ENCODE measurements around the gene AK8. TPM values are rescaled to one million over a fixed set of nuclear protein-coding genes. Genes with fewer than 3 reads are reported as not detected.

AK8 gene
- total RNA-seq, 1 experiment from 2014 or later: 0.42 TPM

DNA sequence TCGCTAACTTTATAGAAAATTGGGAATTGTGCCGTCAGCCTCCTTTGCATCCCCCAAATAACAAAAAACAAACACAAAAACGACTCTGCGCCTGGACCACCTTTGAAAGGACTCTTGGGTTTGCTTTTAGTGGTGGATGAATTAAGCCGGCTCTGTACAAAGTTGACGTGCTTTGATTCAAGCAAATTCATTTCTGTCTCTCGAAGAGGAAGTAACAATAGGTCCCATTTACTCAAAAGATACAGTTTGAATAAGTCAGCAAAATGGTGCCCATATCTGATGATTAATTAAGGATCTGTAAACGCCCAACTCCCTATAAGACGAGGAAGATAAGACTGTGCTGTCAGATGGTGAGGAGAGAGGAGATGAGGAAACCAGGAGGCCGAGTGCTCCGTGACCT is 67.8 kb downstream of the AK8 start:
- no TSS peak for BruUV-seq (replicated peaks)
- Mint-ChIP-seq H3K9me3 (ENCODE audit: unreplicated experiment) (no peaks in the 10 kb centered on the region), H3K27ac (ENCODE audit: low read depth, unreplicated experiment) (no peak overlapping the region), H3K27me3 (ENCODE audit: insufficient read depth, unreplicated experiment) (peaks cover 66% of the 10 kb centered on the region), H3K4me3 (ENCODE audit: unreplicated experiment) (no peak overlapping the region), H3K36me3 (ENCODE audit: insufficient read depth, unreplicated experiment) (no peaks in the 10 kb centered on the region), H3K4me1 (ENCODE audit: insufficient read depth, unreplicated experiment) (no peaks in the 10 kb centered on the region)
- TF ChIP-seq CTCF (IDR thresholded peaks at IDR 0.05; ENCODE audit: unreplicated experiment): no peak
- POLR2A ChIA-PET: no interaction called here
- CTCF ChIA-PET: no interaction called here
- no peak for DNase-seq (ENCODE audit: unreplicated experiment)
- intact Hi-C loops (cut with micrococcal nuclease): loop anchor here (5.0 kb wide), 1 partner anchor 92 kb away; no protein-coding TSS in a partner anchor

GRCh38 chr9:132809677-132810271 is 68.3 kb downstream of the AK8 start:
- no peak overlapping the region for H3K4me3 Mint-ChIP-seq (ENCODE audit: unreplicated experiment)
- no peak for TF ChIP-seq CTCF (IDR thresholded peaks at IDR 0.05; ENCODE audit: unreplicated experiment)
- ChIA-PET POLR2A (no interaction called here), CTCF (no interaction called here)
- no peak overlapping the region for H3K27ac Mint-ChIP-seq (ENCODE audit: low read depth, unreplicated experiment)
- H3K4me1 Mint-ChIP-seq (ENCODE audit: insufficient read depth, unreplicated experiment): no peaks in the 10 kb centered on the region
- H3K9me3 Mint-ChIP-seq (ENCODE audit: unreplicated experiment): no peaks in the 10 kb centered on the region
- no peak for DNase-seq (ENCODE audit: unreplicated experiment)
- no TSS peak for BruUV-seq (replicated peaks)
- H3K36me3 Mint-ChIP-seq (ENCODE audit: insufficient read depth, unreplicated experiment): no peaks in the 10 kb centered on the region
- intact Hi-C loops (cut with micrococcal nuclease): loop anchor here (5.0 kb wide), 1 partner anchor 93 kb away; no protein-coding TSS in a partner anchor
- H3K27me3 Mint-ChIP-seq (ENCODE audit: insufficient read depth, unreplicated experiment): peaks cover 61% of the 10 kb centered on the region

DNA sequence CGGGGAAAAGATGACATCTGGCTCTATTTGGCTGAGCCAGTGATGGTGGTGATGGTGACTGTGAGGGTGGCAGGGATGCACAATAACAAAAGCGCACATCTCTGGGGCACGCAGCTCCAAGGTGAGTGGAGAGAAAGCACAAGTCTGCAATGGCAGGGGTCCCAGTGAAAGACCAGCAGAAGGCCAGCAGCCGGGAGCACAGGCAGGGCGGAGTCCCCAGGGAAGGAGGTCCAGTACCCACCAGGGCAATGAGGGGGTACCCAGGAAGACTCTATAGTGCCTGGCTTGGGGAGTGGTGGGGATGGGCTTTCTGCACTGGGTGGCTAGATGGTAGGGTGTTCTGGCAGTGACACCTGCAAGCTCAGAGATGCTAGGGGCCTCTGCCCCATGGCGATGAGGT is 69.4 kb downstream of the AK8 start:
- H3K27me3 Mint-ChIP-seq (ENCODE audit: insufficient read depth, unreplicated experiment): peaks cover 53% of the 10 kb centered on the region
- CTCF ChIA-PET: interaction anchor here (0.7 to 1.2 kb wide), 2 partner anchors 92 to 356 kb away, joined by 3 to 4 read pairs; no protein-coding TSS in a partner anchor

More for the DNA sequence above, 69.4 kb downstream of the AK8 start:
- no peak overlapping the region for H3K27ac Mint-ChIP-seq (ENCODE audit: low read depth, unreplicated experiment)
- no peak for TF ChIP-seq CTCF (IDR thresholded peaks at IDR 0.05; ENCODE audit: unreplicated experiment)
- intact Hi-C loops (cut with micrococcal nuclease): no loop called here
- BruUV-seq (replicated peaks): no TSS peak
- POLR2A ChIA-PET: no interaction called here
- H3K36me3 Mint-ChIP-seq (ENCODE audit: insufficient read depth, unreplicated experiment): no peaks in the 10 kb centered on the region
- no peak overlapping the region for H3K4me3 Mint-ChIP-seq (ENCODE audit: unreplicated experiment)
- no peak for DNase-seq (ENCODE audit: unreplicated experiment)
- no peaks in the 10 kb centered on the region for H3K4me1 Mint-ChIP-seq (ENCODE audit: insufficient read depth, unreplicated experiment)
- H3K9me3 Mint-ChIP-seq (ENCODE audit: unreplicated experiment): no peaks in the 10 kb centered on the region
